Bronchial epithelial cell (primary cell): ENCODE data around the gene ZDHHC8. TPM values are rescaled to one million over a fixed set of nuclear protein-coding genes. Genes with fewer than 3 reads are reported as not detected.

Experiments
- DNase-seq: peaks from one replicate; pipeline ENCODE4 v3.0.0-alpha.2; 2010; ENCODE audit warnings: low read depth
- FAIRE-seq: peaks from 2 replicates; lab custom pipeline; 2011; peaks lifted over from hg19 to GRCh38; lab: Jason Lieb, UNC
- H3K27me3 ChIP-seq: 2 replicates; pipeline ENCODE4 v1.5.1; 2011; ENCODE audit warnings: low read length; ENCODE audit not compliant: control insufficient read depth, insufficient read depth
- H3K36me3 ChIP-seq: 2 replicates; pipeline ENCODE4 v1.5.1; 2011; ENCODE audit warnings: low read length; ENCODE audit not compliant: control insufficient read depth, insufficient read depth
- H3K4me3 ChIP-seq: 2 replicates; pipeline ENCODE4 v1.5.1; 2011; ENCODE audit warnings: mild to moderate bottlenecking, low read depth, low read length, control low read depth
- CTCF ChIP-seq: IDR thresholded peaks from 2 replicates; pipeline ENCODE4 v1.5.1; 2011; ENCODE audit warnings: mild to moderate bottlenecking, moderate library complexity, low read length, control low read depth, inconsistent platforms; ENCODE audit not compliant: insufficient read depth, severe bottlenecking
- total RNA-seq: library from RNA; depleted of rRNA; stranded (reverse); fragments of >200 nt; gene quantifications from 2 replicates; pipeline ENCODE4 v1.2.1, GENCODE V29; 2014

The ZDHHC8 gene
- total RNA-seq, 1 donor from 2014 or later: 6.6 TPM

- FAIRE-seq (no peak), DNase-seq (no peak)
- Histone ChIP-seq H3K27me3 (peaks cover 2% of the 10 kb centered on the region), H3K36me3 (no peaks in the 10 kb centered on the region), H3K4me3 (no peak overlapping the region)
- TF ChIP-seq CTCF: no peak
Observed at GRCh38 chr22:20181194-20181883, 49.7 kb downstream of the ZDHHC8 start.

- peaks cover 2% of the 10 kb centered on the region for H3K27me3 ChIP-seq
Observed at GRCh38 chr22:20181884-20182236, 50.3 kb downstream of the ZDHHC8 start.

GRCh38 chr22:20182365-20182764, 50.8 kb downstream of the ZDHHC8 start:
- peaks cover 2% of the 10 kb centered on the region for H3K27me3 ChIP-seq
- FAIRE-seq (no peak), DNase-seq (no peak)
- H3K36me3 ChIP-seq: no peaks in the 10 kb centered on the region
- no peak overlapping the region for H3K4me3 ChIP-seq
- no peak for TF ChIP-seq CTCF

More at GRCh38 chr22:20181884-20182236, 50.3 kb downstream of the ZDHHC8 start:
- DNase-seq (no peak), FAIRE-seq (no peak)
- H3K4me3 ChIP-seq: no peak overlapping the region
- no peaks in the 10 kb centered on the region for H3K36me3 ChIP-seq
- no peak for TF ChIP-seq CTCF

- no peak for TF ChIP-seq CTCF
- DNase-seq (no peak), FAIRE-seq (no peak)
- no peak overlapping the region for H3K4me3 ChIP-seq
- H3K27me3 ChIP-seq: peaks cover 2% of the 10 kb centered on the region
- H3K36me3 ChIP-seq: no peaks in the 10 kb centered on the region
Observed at GRCh38 chr22:20183101-20183500, 51.5 kb downstream of the ZDHHC8 start.

- DNase-seq (no peak), FAIRE-seq (no peak)
- no peak for TF ChIP-seq CTCF
- Histone ChIP-seq H3K4me3 (no peak overlapping the region), H3K27me3 (peaks cover 2% of the 10 kb centered on the region), H3K36me3 (no peaks in the 10 kb centered on the region)
Observed at GRCh38 chr22:20183823-20184222, 52.2 kb downstream of the ZDHHC8 start.
